Femur (tissue), 1 donor: ENCODE measurements around the gene TMA7B.
"Not testable (repeated sequence)": the region's sequence is repeated elsewhere in the genome, so short reads cannot be mapped to it uniquely, and the experiment has no call there.

Source experiments
- DNase-seq: peaks from one replicate; pipeline ENCODE4 v3.0.0-alpha.2; 2017

Gene TMA7B

DNA sequence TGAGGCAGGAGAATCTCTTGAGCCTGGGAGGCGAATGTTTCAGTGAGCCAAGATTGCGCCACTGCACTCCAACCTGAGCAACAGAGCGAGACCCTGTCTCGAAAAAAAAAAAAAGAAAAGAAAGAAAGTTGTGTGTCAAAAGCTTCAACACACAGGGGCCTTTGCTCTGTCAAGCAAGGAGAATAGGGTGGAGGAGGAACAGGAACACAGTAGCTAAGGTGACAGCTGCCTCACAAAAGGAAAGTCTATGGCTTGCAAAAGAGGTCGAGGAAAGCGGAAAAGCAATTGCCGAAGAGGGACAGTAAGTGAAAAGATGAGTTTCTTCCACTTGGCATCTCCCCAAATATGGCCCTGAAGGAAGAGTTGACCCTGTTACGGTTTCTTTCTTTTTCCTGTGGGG lies 26.5 kb upstream of the TMA7B start:
- DNase-seq, result no peak

DNA sequence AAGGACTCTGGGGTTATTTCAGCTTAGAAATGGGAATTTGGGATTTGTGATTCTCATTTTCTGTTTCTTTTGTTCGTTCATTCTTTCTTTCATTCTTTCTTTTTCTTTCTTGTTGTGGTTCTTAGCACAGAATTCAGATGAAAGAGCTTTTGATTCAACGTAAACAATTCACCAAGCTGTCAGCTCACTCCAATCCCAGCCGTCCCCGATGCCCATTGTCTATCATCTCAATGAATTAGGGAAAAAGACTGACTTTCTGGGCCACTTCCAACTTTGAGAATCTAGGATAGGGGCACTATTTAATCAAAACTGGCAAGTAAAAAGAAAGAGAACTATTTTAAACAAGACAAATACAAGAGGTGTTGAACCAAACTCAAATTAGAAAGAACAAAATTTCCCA lies 25.1 kb upstream of the TMA7B start:
- DNase-seq, result no peak

DNA sequence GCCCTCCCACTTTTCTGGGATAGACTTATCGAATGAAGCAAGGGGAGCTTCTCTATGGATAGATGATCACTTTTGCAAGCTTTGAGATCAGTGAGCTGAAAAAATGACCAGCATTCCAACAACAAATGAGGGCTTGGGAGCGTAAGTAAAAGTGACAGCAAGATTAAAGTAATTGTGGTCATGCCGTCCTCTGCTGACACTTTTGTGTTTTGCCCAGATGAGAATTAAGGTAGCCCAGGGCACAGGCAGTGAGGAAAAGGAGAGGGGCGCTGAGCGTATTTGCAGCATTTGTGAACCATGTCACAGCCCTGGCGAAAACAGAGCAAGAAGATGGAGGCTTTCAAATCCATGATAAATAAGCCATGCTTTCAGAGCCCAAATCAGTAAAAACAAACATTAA lies 24.6 kb upstream of the TMA7B start:
- DNase-seq, result no peak

DNA sequence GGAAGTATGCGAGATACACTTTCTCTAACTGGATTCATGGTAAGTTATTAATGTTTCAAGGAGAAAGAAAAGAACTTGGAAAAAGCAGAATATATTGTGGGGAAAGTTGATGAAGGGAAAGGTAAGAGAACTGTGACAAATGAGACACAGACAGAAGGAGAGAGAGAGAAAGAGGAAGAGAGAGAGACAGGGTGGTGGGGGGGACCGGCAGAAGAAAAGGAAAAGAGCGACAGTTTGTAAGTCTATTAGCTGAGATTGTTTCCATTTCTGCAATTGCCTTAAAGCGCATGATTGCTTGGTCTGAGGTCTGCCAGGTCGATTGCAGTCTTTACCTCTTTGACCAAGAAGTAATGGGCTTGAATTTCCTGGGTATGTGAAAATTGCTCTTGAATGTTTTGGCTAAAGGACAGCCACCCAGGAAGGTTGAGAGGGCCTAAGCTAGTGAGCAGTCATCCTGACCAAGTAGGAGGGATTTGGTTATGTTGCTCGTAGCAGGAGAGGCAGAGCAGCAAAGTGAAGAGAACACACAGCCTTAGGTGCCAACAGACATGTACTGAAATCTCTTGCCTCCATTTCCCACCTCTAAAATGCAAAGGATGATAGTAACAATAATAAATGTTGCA lies 23.6 kb upstream of the TMA7B start:
- no peak for DNase-seq

DNA sequence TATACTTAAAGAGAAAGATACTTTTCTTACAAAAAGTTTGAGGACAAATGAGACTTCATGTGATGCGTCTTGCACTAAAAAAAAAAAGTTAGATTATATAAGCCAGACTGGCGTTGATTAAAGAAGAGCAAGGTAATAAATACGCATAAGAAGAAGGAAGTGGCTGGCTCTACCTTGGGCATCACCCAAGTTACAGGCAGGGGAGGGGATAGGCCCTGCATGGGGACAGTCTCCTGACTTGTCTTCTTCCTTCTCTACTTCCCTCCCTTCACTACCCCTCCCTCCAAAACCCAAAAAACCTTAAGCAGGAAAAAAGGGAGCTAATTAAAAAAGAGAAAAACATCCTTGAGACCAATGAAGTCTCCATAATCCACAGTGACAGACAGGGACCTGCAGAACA lies 22.3 kb upstream of the TMA7B start:
- no peak for DNase-seq

DNA sequence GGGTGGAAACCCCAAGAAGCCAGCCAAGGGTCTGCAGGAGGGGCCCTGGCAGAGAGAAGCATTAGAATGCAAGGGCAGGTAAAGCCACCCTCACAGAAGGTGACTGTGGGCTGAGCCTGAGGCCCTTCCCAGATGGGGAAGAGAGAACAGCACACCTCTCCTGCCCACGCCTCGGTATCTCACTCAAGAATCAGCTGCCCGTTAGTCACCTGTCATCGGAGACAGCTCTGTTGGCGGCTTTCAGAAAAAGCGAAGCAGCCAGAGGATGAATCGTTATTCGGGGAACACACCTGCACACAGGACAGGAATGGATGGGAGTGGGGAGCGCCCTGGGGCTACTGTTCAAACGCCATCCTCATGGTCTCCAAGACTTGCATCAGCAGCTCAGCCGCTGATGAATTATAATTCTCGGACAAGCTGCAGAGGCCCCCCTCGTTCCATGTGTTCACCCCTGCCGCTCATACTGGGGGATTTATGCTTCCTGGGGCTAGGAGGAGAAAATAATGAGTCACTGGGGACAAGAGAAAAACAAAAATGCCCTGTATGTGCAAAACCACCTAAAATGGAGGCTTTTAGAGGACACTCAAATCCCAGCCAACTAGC lies 21.6 kb upstream of the TMA7B start:
- DNase-seq, result no peak

DNA sequence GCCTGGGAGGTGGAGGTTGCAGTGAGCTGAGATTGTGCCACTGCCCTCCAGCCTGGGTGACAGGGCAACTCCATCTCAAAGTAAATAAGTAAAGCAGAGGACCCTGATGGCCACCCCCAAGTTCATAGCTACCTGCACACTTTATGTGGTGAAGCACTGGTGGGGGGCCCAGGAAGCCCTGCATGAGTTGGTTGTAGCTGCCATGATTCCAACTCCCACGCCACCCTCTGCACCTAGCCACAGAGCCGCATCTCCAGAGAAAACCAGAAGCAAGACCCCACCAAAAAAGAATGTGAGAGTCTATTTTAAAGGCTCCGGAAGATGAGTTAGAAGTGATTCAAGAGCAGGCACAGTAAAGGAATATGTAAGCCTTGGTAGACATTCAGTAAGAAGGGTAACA lies 20.4 kb upstream of the TMA7B start:
- no peak for DNase-seq

DNA sequence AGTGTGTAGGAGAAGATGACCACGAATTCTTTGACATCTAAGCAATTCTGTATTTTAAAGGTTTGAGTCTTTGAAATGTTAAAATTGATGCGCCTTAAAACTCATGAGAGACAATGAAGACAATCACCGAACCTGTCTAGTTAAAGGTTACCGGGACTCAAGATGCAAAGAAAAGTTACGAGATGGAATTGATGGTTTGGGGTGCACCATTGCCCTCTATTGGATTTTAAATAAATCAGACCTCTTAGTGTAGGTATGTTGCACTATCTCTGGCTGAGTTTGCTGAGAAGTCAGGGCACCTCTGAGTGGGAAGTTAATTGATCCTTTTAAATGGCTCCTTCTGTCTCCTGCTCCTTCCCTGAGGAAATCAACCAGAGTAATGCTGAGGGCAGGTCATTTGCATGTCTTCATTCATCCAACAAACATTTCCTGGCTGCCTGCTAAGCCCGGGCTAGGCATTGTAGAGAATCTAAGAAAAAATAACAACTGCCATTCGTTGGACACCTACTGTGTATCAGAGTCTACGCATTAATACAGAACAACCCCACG lies 19.4 kb upstream of the TMA7B start:
- no peak for DNase-seq

DNA sequence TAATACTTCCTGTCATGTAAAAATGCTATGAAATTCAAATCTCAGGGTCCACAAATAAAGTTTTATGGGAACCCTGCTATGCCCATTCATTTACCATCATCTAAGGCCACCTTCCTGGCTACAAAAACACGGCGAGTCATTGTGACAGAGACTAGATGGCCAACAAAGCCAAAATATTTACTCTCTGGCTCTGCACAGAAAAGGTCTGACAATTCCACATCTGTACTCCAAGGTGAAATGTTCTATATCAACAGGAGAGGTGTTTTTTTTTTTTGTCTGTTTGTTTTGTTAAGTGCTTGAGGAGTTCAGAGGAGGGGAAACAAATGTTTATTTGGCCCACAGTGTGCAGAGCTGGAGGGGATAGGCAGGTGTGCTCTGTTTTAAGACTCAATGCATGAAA lies 18.6 kb upstream of the TMA7B start:
- DNase-seq, result no peak

DNA sequence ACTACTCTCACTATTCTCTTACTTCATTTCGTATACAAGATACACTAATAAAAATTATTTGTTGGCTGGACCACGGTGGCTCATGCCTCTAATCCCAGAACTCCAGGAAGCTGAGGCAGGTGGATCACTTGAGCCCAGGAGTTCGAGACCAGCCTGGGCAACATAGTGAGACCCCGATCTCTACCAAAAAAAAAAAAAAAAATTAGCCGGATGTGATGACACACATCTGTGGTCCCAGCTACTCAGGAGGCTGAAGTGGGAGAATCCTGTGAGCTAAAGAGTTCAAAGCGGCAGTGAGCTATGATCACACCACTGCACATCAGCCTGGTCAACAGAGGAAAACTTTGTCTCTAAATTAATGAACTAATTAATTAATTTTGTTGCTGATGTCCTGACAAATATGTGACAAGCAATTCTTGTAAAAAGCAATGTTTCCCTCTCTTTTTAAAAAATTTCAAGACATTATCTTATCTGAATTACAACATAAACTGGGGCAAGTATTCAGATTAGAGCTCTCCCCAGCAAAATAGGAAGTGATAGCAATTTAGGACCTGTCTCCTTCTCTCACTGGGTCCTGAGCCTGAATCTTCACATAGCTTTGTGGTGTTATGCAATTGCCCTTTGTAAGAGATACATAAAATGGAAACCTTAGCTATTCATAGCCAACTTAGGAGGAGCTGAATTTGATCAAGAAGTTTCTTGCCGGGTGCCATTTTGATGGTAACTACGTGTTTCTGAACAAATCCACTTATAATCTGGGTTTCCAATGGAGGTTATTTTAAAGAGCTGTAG lies 17.6 kb upstream of the TMA7B start:
- DNase-seq, result no peak

DNA sequence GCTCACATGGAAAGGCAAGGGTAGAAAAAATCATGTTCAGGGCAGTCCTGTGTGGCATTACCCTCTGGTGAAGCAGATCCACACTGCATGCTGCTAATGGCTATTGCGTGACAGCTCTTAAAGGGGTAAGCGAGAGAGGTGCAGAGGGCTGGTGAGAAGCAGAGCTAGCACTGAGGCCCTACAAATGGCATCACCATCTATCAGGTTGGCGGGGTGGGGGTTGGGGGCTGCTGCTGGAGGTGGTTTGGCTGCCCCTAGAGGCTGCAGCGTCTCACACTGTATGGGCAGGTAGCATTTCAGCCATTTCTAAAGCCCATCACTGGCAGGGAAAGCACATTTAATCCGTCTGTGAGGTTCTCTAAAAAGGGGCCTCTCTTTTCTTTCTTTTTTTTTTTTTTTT lies 16.9 kb upstream of the TMA7B start:
- no peak for DNase-seq

DNA sequence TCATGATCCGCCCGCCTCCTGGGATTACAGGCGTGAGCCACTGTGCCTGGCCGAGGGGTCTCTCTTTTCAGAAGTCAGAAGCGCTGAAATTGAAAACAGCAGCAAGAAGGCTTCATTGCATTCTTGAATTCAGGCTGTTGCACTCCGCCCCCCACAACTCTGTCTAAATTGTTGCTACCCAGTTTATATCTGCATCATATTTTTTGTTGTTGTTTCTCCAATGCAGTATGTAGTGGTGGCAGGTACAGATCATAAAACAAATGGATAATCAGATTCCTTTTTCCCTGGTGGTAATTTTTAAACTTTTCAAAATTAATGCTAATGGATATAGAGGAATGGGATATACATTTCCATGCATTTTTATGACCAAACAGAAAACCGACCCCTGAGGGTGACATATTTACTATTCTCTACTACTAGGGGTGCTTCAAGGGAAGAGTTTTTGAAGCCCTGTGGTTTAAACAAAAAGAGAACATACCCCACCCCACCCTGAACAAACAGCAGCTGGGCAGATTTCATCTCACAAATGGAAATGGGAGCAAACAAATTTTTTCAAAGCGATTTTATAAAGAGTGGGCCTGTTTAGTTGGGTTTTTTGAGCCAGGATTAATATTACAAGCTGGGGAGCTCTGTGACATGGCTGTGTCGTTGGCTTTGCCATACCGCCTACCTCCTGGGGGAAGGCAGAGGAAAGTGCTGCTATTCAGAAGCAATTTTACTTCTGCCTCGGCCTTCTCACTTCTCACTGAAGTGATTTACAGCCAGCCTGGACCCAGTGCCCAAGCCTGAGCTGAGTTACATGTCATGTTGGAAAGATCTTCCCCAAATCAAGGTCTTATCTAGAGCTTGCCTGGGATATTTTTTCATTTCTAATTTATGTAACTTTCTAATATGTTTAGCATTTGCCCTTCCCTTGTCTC lies 16.0 kb upstream of the TMA7B start:
- DNase-seq, result no peak

DNA sequence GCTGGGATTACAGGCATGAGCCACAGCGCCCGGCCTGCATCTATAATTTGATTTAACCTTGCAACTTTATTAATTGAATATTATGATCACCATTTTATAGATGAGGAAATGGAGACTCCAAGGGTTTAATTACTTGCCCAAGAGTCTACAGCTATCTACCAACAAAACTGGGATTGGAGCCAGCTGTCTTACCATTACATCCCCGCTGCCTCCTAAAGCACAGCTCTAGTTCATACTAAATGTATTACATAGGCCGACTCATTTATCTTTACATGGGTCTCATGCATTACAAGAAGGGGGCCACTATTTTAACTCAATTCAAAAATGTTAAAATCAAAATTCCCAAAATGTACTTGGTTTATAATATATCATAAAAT lies 14.1 kb upstream of the TMA7B start:
- no peak for DNase-seq

DNA sequence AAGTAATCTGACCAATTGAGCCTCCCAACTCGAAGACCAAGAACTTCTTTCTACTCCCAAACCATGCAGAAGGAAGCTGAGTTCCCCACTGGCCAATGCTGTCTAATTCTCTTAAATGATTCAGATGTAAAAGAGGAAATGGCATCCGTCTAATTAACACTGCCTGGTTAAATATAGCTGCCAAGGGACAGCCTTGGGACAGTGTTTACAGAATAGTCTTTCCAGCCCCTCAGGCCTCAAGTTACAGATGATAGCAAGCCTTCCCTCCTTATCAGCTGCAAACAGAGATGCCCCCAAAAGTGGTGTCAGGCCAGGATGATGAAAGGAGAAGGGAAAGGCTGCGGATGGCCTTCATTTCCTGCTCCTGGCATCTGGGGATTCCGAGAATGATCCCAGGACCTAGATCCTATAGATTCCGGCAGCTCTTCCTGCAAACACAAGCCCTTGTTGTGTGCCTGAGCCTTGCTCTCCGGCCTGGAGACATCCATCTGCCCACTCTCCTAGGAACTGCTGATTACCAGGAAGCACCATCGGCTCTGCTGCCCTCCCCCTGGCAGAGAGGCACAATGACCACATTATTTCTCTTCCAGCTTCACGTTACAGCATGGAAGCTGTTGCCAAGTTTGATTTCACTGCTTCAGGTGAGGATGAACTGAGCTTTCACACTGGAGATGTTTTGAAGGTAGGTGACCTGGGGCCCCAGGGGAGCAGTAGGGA lies 13.5 kb upstream of the TMA7B start:
- no peak for DNase-seq

DNA sequence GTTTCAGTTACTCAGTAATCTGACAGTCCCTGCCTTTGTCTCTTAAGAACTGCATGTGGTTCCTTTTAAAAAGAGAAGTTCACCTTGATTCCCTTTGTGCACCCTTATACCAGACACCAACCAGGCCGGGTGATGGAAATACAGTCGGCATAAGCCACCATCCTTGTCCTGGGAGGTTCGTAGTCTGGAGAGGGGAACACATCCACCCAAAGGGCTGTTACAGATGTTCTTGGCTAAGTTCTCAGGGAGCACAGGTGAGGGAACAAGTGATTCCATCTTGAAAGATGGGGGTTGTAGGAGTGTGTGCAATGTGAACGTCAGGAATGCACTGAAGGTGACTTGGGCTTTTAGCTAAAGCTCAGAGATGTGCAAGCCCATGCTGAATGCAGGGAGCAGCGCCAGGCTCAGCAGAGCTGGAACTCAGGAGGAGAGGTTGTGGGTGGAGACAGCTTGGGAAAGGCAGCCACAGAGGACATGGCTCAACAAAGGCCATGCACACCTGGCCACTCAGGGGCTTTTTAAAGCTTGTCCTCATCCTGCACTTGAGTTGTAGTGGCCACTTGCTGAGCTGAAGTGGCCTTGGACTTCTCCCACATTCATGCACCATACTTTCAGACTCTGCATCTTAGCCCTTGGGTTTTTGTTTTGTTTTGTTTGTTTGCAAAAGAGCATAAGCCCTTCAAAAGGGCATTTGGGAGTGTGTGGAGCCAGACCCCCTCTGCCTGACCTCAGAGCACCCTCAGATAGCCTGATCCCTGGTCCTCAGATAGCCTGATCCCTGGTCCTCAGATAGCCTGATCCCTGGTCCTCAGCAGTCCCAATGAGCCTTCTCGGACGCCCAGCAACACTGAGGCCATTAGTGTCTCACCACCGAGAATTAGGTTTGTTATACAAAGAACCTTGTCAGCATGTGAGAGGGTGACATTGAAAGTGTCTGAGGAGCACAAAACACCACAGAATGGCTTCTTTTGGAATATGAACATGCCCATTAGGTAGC lies 12.7 kb upstream of the TMA7B start:
- no peak for DNase-seq

DNA sequence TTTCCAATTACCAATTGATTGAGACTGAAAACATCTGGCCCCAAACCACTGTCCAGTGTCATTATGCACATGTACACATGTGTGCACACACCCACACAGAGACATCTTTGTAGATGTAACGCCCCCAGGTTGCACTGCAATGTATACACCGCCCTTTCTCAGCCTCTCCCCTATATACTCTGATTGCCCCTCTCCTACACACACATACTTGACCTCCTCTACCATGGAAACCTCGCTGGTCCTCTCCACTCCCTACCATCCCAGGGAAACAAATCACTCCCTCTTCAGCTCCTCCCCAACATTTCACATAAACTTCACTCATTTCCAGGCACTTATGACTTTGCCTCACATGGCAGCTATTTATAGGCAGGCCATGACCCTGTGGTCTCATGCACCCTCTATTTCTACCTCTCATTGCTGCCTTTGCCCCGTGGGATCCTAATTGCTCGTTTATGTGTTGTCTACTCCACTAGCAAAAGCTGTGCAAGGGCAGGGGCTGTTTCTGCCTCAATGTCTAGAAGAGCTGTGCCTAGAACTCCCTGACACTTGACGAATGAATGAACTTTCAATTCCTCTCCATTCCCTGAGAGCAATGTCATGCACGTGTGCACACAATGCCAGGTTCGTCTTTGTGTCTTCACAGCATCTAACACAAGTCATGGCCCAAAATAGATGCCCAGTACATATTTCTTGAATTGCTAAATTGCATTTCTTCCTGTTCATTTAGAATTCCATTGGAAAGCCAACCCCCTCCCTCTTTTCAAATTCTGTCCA lies 10.0 kb upstream of the TMA7B start:
- DNase-seq, result no peak

DNA sequence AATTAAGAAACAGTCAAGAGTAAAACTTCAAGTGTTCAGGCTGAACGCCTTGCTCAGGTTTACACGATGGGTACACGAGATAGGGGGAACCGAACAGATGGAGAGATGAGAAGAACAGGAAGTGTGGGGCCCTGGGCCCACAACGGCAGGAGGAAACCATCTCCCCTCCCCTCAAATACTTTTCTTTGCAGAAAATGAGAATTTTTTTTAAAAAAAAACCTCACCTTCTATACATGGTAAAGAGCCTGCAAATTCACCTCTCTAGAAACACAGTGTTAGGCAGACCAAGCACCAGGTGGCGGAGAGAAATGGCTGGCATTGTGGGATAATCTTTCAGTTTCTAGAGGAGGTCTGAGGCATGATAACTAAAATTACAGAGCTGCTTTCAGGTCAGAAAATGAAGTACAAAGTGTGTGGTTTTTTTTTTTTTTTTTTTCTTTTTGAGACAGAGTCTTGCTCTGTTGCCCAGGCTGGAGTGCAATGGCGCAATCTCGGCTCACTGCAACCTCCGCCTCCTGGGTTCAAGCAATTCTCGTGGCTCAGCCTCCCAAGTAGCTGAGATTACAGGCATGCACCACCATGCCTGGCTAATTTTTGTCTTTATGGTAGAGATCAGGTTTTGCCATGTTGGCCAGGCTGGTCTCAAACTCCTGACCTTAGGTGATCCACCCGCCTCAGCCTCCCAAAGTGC lies 8.4 kb upstream of the TMA7B start:
- not testable (repeated sequence) for DNase-seq

DNA sequence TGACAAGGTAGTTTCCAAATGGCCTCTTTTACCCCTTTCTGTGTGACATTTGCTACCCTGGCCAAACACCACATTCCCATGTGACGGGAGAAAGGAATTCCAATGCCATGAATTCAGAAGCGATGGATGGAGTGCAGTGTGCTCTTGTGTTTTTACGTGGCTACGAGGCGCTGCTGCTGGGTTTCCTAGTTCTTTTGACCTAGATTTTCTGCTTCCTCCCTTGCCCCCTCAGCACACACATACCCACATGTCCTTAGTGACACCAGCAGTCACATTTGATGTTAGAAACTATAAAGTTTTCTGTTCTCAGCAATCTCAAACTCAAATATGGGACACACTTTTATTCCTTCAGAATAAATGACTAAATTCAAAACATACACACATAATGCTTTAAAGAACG lies 7.8 kb upstream of the TMA7B start:
- no peak for DNase-seq

DNA sequence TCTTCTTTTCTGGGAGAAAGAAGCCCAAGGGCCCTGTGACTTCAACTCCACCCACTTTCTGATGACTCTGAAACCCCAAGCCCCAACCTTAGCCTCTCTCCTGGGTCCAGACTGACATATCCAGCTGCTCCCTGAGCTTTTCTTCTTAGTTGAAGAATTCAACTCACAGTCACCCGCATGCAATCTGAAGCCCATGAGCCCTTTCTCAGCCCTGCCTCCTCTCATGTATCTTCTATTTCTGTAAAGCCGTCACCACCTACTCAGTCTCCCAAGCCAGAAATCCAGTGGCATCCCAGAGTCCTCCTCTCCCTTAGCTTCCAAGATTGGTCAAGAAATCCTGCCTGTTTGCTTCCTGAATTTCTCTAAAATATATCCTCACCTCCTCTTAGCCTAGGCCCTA lies 7.1 kb upstream of the TMA7B start:
- no peak for DNase-seq

DNA sequence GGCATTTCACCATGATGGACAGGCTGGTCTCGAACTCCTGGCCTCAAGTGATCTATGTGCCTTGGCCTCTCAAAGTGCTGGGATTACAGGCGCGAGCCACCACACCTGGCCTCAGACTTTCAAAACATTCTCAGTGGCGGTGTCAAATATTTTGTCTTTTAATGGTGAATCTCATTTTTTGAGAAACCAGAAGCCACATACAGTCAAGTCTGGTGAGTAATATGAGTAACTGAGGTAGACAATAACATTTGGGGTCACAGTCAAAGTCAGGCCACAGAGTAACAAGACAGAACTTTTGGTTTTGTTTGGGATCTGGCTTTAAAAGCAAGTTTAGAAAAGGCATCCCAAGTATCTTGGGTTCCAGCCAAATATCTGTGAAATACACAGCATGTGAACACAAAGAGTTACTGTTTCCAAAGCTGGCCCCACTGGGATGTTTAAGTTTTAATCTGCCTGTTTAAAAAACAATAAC lies 5.6 kb upstream of the TMA7B start:
- no peak for DNase-seq
